Coronary artery (tissue), 2 donors: Measurements from ENCODE around the gene GALNT7.

Source experiments
- DNase-seq: peaks from one replicate; pipeline ENCODE4 v3.0.0-alpha.2; 2017; ENCODE audit warnings: low spot score
- H3K27ac ChIP-seq, 2 donors: fragments of 200-600 bp; sonication (generic); one replicate each; pipeline ENCODE4 v1.5.1; 2016 to 2019
- H3K4me3 ChIP-seq: fragments of 200-600 bp; sonication (generic); 2 replicates; pipeline ENCODE4 v1.5.1; 2016; ENCODE audit warnings: mild to moderate bottlenecking, moderate library complexity
- CTCF ChIP-seq: fragments of 200-600 bp; sonication (generic); IDR thresholded peaks from one replicate; pipeline ENCODE4 v1.5.1; 2019; ENCODE audit warnings: antibody characterized with exemption

The GALNT7 gene

GRCh38 chr4:173227756-173228155 is 59.1 kb downstream of the GALNT7 start:
- Histone ChIP-seq H3K4me3 (no peak overlapping the region), H3K27ac (no peak overlapping the region)
- TF ChIP-seq CTCF, result no peak
- DNase-seq, result no peak

- TF ChIP-seq CTCF, result no peak
- Histone ChIP-seq H3K4me3 (no peak overlapping the region), H3K27ac (no peak overlapping the region)
- DNase-seq, result no peak
Observed at GRCh38 chr4:173230062-173230461, 61.5 kb downstream of the GALNT7 start.

GRCh38 chr4:173231916-173232315 is 63.3 kb downstream of the GALNT7 start:
- DNase-seq, result no peak
- no peak overlapping the region for H3K4me3 ChIP-seq
- no peak for TF ChIP-seq CTCF
- H3K27ac ChIP-seq, result no peak overlapping the region

- no peak for TF ChIP-seq CTCF
- no peak for DNase-seq
- Histone ChIP-seq H3K27ac (no peak overlapping the region), H3K4me3 (no peak overlapping the region)
Observed at GRCh38 chr4:173233857-173234256, 65.2 kb downstream of the GALNT7 start.

- Histone ChIP-seq H3K4me3 (no peak overlapping the region), H3K27ac (no peak overlapping the region)
- no peak for DNase-seq
- TF ChIP-seq CTCF, result no peak
Observed at GRCh38 chr4:173235050-173235449, 66.4 kb downstream of the GALNT7 start.

- DNase-seq, result no peak
- TF ChIP-seq CTCF, result no peak
- Histone ChIP-seq H3K27ac (no peak overlapping the region), H3K4me3 (no peak overlapping the region)
Observed at GRCh38 chr4:173236301-173236700, 67.7 kb downstream of the GALNT7 start.

- H3K27ac ChIP-seq, result no peak overlapping the region
- no peak for TF ChIP-seq CTCF
- DNase-seq, result no peak
- no peak overlapping the region for H3K4me3 ChIP-seq
Observed at GRCh38 chr4:173237152-173237551, 68.5 kb downstream of the GALNT7 start.
